PC-9 (cell line): ENCODE results near the gene EGLN1.
"Not testable (repeated sequence)": the region's sequence is repeated elsewhere in the genome, so short reads cannot be mapped to it uniquely, and the experiment has no call there.

Experiments used
- EZH2 ChIP-seq: fragments of 200-600 bp; sonication (generic); IDR thresholded peaks from 2 replicates; pipeline ENCODE4 v1.8.0; 2017; ENCODE audit warnings: antibody characterized with exemption, low read depth
- TF ChIP-seq, protein P1 (sequence below): fragments of 200-600 bp; sonication (generic); conservative IDR thresholded peaks from 2 replicates; pipeline ENCODE4 v1.6.1; 2017; ENCODE audit warnings: mixed run types, antibody characterized with exemption, mild to moderate bottlenecking, moderate library complexity

- TF ChIP-seq, protein P1, sequence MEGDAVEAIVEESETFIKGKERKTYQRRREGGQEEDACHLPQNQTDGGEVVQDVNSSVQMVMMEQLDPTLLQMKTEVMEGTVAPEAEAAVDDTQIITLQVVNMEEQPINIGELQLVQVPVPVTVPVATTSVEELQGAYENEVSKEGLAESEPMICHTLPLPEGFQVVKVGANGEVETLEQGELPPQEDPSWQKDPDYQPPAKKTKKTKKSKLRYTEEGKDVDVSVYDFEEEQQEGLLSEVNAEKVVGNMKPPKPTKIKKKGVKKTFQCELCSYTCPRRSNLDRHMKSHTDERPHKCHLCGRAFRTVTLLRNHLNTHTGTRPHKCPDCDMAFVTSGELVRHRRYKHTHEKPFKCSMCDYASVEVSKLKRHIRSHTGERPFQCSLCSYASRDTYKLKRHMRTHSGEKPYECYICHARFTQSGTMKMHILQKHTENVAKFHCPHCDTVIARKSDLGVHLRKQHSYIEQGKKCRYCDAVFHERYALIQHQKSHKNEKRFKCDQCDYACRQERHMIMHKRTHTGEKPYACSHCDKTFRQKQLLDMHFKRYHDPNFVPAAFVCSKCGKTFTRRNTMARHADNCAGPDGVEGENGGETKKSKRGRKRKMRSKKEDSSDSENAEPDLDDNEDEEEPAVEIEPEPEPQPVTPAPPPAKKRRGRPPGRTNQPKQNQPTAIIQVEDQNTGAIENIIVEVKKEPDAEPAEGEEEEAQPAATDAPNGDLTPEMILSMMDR = not testable (repeated sequence)
- not testable (repeated sequence) for TF ChIP-seq EZH2
Observed at GRCh38 chr1:231454133-231454532, 32.0 kb upstream of the EGLN1 start.
